ENCODE data around the gene FAM136A.

- TF ChIP-seq CTCF (IDR thresholded peaks at IDR 0.05) = no peak
- TF ChIP-seq POLR2A (IDR thresholded peaks at IDR 0.05) = no peak
Observed at GRCh38 chr2:70303186-70303585, 1.3 kb upstream of the FAM136A start.
